NCI-H524 treated with DMSO at 0.1 percent for 48 hours (cell line): ENCODE measurements around the gene MUC22.
"Not testable (repeated sequence)": the region's sequence is repeated elsewhere in the genome, so short reads cannot be mapped to it uniquely, and the experiment has no call there.

ENCODE experiments used
- DNase-seq: peaks from one replicate; lab custom pipeline; 2025; lab: John Stamatoyannopoulos, UW

The MUC22 gene

DNA sequence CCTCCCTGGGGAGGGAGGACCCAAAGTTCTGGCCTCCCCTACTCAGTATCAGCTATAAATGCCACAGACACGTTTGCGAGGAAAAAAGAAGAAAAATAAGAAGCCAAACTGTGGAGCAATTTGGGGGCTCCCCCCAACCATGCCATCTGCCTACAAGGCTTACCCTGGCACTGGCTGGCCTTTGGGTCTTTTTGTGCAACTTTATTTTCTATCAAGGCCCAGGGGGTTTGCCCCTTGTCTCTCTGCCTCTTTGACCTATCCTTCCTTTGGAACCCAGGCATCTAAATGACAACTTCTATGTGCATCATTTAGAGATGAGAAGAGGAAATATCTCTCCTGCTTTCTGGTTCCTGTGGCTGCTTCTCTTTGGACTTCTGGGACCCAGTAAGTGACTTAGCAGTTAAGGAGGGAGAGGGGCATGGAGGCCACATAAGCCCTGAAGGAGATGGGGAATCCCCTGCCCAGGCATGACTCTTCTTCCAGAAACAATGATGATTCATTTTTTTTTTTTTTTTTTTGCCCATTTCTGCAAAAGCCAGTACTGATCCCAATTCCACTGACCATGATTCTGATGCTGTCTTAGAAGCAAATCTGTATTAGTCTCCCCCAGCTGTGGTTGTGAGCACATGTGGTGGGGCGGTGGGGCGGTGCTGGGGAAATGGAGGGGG is at the start of gene MUC22:
MUC22 (plus strand) TSS at position 82 of the 668 bp plus-strand sequence; CDS start at position 315, 233 bp downstream.
- no peak for DNase-seq

DNA sequence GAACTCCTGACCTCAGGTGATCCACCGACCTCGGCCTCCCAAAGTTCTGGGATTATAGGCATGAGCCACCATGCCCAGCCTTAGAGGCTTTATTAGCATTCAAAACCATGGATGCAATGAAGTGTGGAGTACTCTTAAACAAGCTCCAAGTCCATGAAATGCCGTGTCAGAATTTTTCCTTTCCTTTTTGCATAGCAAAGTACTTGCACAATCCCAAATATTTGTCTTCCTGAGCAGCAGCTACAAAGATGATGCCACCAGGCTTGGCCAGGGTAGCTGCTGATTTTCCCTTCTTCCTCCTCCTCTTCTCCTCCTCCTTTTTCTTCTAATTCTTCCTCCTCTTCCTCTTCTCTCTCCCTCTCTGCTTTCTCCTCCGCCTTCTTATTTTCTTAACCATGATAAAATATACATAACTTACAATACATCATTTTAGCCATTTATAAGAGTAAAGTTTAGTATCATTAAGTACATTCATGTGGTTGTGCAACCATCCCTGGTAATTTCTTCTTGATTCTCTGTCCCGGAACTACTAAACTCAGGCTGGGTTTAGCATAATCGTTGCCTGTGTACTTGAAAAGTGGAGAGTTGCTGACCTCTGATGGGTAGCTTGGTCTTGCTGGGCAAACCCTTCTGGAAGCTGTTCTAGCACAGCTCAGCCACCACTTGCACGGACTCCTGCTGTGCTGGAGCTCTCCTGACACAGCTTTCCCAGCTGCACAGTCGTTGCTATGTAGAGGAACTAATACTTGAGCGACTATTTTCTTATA is 49.2 kb upstream of the MUC22 start:
- DNase-seq = no peak

DNA sequence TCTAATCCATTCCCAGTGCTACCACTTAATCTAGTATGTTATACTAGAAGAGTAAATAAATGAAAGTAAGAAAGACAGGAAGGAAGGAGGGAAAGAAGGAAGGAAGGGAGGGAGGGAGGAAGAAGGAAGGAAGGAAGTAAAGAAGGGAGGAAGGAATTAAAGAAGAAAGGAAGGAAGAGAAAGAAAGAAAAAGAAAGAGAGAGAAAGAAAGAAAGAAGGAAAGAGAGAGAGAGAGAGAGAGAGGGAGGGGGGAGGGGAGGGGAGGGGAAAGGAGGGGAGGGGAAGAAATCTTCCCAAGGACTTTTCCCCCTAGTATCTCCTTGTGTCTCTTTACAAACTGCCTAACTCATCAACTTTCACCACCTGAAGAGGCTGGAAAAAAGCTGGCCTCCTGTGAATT is 47.6 kb upstream of the MUC22 start:
- no peak for DNase-seq

DNA sequence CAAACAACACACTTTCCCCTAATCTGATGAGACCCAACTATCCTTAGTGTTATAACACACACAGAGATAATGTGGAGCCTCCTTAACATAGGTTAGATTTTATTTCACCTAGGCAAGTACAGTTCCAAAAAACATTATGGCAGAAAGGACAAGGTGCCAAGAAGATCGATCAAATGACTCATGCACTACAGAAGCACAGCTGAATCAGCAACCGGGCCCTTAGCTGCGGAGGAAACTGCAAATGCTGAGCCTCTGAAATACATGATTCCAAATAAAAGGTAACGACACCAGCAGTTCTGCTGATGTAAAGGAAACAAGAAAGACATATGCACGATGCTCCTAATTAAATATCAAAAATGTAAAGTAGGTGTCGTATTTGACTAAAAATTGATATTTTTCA is 46.6 kb upstream of the MUC22 start:
- DNase-seq = no peak

DNA sequence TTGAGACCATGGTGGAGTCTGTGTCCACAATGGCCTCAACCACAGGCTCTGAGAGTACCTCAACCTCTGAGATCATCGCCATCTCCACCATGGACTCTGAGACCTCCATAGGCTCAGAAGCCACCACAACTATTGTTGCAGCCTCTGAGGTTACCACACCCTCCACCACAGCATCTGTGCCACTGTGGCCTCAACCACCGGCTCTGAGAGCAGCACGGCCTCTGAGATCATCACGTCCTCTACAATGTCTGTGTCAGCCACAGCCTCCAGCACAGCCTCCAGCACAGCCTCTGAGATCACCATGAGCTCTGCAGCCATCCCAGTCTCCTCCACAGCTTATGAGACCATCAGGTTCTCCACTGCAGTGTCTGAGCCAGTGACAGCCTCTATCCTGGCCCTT is 46.2 kb upstream of the MUC22 start:
- no peak for DNase-seq

DNA sequence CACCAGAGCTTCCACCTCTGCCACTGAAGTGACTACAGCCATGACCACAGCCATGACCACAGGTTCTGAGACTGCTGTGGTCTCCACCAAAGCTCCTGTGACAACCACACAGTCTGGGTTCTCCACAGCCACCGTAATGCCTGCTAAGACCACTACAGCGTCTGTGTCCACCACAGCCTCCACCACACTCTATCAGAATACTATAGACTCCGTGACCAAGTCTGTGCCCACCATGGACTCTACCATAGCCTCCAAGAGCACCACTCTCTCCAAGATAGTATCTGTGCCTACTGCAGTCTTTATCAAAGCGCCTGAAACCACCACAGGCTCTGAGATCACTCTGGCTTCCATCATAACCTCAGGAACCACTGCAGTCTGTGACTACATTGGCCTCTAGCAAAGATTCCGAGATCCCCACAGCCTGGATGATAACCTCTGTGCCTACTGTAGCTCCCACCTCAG is 45.1 kb upstream of the MUC22 start:
- no peak for DNase-seq

DNA sequence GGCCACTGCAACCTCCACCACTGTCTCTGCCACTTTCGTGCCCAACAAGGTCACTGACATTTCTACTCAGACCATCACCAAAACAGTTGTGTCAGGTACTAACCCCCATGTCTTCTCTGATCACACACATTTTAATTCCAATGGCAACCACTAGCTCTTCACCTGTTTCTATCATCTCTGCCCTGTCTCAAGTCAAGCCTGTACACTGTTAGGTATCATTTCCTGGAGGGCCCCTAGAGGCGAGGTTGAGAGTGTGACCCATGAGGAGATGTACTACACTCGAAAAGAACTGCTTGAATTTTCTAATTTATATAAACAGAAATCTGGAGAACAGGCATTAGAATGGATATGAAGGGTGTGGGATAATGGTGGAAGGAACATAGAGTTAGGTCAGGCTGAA is 44.1 kb upstream of the MUC22 start:
- DNase-seq = no peak

DNA sequence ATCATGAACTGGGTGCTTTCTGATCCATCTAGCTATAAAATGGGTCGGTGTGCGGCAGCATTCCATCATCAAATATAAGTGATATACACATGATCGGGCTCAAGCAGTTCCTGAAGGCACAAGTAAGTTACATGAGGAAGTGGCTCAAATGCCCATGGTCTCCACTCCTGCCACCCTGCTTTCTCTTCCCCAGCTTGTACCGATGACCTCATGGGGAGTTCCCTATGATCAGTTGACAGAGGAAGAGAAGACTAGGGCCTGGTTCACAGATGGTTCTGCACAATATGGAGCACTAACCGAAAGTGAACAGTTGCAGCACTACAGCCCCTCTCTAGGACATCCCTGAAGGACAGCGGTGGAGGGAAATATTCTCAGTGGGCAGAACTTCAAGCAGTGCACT is 41.1 kb upstream of the MUC22 start:
- DNase-seq = not testable (repeated sequence)

DNA sequence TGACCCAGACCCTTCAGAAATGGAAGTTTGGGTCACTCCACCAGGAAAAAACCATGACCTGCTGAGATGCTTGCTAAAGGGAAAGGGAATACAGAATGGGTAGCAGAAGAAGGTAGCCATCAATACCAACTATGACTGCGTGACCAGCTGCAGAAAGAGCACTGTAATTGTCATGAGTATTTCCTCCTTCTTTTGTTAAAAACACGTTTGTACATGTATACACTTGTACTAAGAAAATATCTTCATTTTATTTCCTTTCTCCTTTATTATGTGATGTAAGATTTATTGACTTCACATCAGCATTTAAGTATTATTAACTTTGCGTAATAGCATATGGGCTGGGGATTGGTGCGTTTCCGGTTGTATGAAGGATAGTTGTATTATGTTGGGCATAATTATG is 39.3 kb upstream of the MUC22 start:
- no peak for DNase-seq

DNA sequence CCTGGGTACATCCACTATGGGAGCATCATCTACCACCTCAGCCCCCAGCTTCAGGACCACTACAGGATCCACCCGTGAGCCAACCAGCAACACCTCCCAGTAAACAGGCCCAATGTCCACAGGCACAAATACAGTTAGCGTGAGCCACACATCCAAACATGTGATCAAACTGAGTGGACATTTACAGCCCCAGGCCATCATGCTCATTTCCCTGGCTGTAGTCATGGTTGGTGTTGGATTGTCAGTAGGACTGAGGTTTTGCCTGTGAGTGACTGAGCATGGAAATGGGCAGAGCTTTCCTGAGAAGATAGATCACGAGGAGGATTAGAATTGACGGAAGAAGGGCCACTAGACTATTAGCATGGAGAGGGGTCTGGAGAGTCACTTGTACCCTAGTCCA is 37.5 kb upstream of the MUC22 start:
- no peak for DNase-seq

DNA sequence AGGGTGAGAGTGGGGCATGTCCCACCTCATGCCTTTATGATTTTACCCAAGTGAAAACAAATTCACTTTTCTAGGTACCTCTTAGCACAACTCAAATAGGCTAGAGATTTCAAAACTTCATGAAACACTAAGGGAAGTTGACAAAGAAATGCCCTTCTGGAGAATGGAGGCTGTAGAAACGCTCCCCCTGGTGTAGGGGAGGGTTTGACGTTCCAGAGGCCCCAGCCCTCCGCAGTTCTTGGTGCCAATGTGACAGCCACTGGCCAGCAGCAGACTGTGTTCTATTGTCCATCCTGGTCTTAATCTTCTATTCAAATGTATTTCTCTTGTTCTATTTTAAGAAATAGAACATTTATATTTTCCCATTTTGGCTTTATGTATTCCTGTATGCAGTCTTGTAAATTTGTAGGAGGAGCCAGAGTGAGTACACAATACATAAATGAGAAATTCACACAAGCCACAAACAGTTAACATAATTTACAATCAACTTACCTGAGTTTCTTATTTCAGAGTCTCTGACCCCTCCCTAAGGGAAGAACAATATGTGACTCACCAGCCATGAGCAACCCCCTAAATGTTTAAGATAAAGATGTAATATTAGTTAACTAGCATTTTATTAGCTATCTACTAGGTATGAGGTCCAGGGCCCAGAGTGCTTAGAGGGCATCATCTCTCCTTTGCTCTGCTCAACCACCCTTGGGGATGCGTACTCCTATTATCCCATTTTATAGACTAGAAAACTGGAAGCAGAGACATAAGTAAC is 35.6 kb upstream of the MUC22 start:
- no peak for DNase-seq

DNA sequence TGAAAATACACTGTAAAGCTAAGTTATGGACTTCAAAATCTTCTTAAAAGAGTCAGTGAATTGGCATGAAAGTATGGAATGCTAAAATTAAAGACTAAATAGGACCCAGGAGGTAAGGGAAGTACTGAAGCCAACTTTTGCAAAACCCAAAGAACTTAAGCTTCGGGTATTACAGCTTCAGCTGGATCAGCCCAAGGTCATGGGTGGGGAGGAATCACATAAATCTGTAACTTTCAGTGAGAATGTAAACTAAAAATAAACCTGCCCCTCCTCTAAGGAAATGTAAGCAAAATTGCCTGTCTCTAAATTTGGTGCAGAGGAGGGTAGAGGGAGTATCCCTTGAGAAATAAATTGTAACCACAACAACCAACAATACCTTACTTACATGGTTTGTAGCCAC is 31.1 kb upstream of the MUC22 start:
- no peak for DNase-seq

DNA sequence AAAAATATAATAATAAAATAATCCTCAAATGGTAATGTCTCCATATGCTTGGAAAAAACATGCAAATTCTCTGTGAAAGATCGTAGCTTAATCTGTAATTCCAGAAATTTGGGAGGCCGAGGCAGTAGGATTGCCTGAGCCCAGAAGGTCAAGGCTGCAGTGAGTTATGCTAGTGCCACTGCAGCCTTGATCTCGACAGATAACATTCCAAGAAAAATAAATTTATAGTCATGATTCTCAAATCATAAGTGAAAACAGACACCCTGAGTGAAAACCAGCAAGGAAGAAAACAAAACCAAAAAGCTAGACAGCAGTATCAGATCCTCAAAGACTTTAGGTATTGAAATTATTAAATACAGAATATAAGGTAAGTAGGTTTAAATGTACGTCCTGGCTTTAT is 30.6 kb upstream of the MUC22 start:
- no peak for DNase-seq

DNA sequence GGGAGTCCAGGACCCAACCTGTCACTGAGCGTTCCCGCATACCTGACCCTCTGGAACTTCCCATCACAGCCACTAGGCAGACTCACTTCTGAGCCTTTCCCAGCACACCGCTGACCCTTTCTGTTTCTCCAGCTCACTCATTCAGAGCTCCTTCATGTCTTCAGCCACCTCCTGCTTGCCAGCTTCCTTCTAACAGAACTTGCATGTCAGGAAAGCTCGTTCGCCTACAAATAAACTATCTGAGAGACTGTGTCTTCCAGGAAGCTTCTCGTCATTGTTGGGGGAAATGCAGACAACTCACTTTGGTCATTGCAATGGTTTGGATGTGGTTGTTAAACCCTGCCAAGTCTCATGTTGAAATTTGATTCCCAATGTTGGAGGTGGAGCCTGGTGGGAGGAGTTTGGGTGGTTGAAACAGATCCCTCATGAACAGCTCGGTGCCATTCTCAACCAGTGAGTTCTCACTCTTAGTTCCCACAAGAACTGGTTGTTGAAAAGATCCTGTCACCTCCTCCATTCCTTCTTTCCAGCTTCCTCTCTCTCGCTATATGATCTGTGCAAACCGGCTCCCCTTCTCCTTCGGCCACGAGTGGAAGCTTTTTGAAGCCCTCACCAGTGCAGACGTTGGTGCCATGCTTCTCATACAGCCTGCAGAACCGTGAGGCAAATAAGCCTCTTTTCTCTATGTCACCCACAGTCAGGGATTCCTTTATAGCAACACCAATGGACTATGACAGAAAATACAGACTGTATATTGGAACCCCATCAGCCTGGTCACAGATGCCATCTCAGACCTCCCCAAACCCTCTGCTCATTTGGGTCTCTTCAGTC is 28.1 kb upstream of the MUC22 start:
- no peak for DNase-seq

DNA sequence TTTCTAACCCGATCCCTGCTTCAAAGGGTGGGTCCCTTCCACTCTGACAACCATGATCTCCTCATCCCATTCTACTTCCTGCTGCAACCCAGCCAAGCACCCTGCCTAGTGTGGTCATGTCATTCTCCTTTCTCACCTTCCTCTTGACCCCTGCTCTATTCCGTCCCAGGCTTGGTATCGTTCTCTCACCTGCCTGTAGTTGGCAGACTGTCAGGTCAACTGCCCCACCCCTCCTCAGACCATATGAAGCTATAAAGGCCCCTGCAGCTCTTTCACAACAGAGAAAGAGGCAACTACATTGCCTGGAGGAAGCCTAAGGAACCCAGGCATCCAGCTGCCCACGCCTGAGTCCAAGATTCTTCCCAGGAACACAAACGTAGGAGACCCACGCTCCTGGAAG is 26.8 kb upstream of the MUC22 start, which contains the start of gene MUC21:
MUC21 (plus strand) TSS at position 280 of the 400 bp plus-strand sequence. CDS start 241 bp downstream, outside the sequence.
- no peak for DNase-seq

DNA sequence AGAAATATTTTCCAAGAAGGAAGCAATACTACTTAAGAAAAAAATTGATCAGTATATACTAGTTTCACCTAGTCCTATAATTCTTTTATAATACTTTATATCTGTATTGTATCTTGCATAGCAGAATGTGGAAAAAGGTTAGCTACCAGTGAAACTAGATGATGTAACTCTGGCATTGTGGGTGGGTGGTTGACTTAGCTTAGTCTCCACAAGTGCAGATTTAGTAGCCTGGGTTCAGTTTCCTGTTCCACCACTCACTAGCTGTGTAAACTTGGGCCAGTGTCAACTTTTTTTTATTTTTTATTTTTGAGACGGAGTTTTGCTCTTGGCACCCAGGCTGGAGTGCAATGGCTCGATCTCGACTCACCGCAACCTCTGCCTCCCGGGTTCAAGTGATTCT is 24.8 kb upstream of the MUC22 start:
- DNase-seq = no peak

DNA sequence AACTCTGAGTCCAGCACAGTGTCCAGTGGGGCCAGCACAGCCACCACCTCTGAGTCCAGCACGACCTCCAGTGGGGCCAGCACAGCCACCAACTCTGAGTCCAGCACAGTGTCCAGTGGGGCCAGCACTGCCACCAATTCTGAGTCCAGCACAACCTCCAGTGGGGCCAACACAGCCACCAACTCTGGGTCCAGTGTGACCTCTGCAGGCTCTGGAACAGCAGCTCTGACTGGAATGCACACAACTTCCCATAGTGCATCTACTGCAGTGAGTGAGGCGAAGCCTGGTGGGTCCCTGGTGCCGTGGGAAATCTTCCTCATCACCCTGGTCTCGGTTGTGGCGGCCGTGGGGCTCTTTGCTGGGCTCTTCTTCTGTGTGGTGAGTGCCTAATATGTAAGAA is 23.0 kb upstream of the MUC22 start:
- DNase-seq = no peak

DNA sequence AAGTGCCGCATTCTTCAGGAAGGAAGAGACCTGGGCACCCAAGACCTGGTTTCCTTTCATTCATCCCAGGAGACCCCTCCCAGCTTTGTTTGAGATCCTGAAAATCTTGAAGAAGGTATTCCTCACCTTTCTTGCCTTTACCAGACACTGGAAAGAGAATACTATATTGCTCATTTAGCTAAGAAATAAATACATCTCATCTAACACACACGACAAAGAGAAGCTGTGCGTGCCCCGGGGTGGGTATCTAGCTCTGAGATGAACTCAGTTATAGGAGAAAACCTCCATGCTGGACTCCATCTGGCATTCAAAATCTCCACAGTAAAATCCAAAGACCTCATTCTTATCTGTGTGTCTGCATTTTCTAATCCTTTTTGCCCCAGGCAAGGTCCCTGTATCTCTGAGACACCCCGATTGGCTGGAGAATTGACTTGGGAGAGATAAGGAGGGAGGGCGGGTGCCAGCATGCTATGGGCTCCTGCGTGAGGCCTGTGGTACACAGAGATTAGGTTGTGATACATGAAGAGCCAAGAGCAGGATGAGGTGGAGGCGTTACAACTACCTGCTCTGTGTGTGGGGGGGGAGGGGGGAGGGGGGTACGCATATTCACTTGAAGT is 22.0 kb upstream of the MUC22 start:
- DNase-seq = no peak

DNA sequence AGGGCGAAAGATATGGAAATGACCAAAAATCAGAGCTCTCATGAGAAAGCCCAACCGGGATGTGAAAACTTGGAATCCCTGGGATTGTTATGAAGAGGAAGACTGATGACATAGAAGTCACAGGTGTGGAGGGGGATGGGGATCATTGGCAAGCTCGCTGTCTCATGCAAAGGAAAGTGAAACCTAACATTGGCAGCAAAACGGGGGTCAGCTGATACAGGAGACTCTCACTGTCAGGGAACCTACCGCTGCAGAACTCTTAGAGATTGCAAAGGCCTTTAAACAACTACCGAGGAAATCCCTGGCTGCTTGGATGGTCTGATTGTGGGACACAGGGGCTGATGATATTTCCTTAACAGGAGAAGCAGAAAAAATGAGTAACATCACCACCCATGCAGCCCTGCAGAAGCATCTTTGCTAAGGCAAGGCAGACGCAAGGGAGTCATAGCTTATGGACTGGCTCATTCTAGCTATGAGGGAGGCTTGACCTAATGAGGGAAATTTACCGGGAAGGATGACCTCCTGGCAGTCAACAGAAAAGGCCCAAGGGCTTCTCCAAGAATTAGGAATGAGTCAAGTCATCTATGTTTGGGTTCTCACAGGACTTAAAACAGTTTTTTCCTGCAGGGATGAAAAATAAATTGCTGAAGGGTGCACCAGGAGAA is 19.7 kb upstream of the MUC22 start:
- no peak for DNase-seq

DNA sequence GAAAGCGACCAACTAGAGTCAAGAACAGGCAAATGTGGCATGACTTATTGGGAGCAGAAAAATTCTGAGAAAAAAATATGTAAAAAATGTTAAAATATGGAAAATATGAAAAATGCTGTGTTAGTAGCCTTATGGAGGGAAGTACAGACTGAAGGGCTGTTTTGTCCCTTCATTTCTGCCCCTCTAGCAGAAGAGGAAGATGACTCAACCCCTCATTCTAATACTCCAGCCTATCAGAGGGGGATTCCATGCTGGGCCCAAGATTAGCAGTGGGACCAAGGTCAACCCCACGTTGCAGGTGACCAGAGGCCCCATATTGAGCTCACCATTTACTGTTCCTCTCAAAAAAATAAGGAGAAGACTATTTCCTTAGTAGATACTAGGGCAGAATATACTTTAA is 18.4 kb upstream of the MUC22 start:
- no peak for DNase-seq

DNA sequence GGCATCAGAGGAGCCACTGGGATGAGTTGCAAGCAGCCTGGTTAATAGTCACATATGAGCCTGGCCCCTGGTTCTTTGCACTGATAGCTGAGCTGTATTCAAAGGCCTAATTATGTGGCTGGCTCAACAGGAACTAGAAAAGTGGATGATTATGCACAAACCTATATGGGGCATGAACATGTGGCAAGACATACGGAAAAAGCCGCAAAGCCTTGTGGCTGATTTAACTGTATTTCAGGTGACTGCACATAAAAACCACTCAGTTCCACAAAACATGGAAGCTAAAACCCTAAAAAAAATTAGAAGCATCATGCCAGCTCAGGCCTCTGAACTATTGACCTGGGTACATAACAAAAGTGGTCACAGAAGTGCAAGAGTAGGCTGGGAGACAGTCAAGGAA is 13.0 kb upstream of the MUC22 start:
- no peak for DNase-seq
